Measurements from ENCODE around the gene C11orf21. TPM values are rescaled to one million over a fixed set of nuclear protein-coding genes. Genes with fewer than 3 reads are reported as not detected.
A peak's percentile ranks its signal among the peaks of the same experiment; 100 is the strongest.

Gene C11orf21
- total RNA-seq, 4 donors from 2014 or later, result 1.1 to 2.8 (median 1.2) TPM

- TF ChIP-seq CTCF (IDR thresholded peaks at IDR 0.05), result no peak
- DNase-seq (ENCODE audit: low spot score) (no peak), ATAC-seq (ENCODE audit: low FRiP score) (no peak)
Observed at GRCh38 chr11:2320568-2321310, 19.0 kb upstream of the C11orf21 start.

DNA sequence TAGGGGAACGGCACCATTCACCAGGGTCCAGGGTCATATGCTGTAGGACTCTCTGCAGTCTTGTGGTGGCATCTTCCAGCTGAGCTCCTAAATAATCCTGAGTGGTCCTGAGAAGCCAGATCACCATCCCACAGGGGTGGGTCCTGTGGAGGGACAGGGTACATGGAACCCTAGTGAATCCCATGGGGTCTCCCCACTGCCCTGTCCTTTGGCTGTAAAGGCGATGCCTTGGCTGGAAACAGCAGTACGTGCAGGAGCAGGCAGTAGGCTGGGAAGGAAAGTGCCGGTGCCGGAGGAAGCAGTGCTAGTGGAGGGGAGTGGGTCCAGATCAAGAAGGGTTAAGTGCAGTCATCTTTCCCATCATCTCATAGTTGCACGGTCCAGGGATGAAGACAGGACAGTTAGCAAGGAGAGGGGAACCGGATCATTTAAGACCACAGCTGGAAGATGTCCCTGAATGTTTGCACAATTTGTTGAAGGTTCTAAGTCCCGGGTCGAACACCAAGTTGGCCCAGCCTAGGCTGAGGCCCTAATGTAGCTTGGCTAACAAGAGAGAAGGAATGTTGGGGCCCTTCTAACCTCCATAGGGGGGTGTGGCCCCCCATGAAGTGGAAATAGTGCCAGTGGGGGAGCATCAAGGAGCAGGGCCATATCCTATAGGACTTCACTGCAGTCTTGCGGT, 18.2 kb upstream of the C11orf21 start:
- no peak for TF ChIP-seq CTCF (IDR thresholded peaks at IDR 0.05)
- ATAC-seq (ENCODE audit: low FRiP score) (no peak), DNase-seq (ENCODE audit: low spot score) (no peak)

DNA sequence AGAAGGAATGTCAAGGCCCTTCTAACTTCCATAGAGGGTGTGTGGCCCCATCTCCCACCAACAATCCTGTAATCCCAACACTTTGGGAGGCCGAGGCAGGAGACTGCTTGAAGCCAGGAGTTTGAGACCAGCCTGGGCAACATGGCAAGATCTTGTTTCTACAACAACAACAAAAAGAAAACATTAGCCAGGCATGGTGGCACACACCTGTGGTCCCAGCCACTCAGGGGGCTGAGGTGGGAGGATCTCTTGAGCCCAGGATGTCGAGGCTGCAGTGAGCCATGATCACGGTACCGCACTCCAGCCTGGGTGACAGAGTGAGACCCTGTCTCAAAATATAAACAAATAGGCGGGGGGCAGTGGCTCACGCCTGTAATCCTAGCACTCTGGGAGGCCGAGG, 17.0 kb upstream of the C11orf21 start:
- ATAC-seq (ENCODE audit: low FRiP score), result no peak
- no peak for TF ChIP-seq CTCF (IDR thresholded peaks at IDR 0.05)
- peak; percentile 21 for DNase-seq (ENCODE audit: low spot score)

- no peak for TF ChIP-seq CTCF (IDR thresholded peaks at IDR 0.05)
- peak; percentile 6 for DNase-seq (ENCODE audit: low spot score)
Observed at GRCh38 chr11:2318123-2318522, 16.4 kb upstream of the C11orf21 start.

GRCh38 chr11:2317354-2318050, 15.8 kb upstream of the C11orf21 start:
- TF ChIP-seq CTCF (IDR thresholded peaks at IDR 0.05), result no peak
- DNase-seq (ENCODE audit: low spot score) (peak; percentile 13), ATAC-seq (ENCODE audit: low FRiP score) (no peak)

More at GRCh38 chr11:2318123-2318522, 16.4 kb upstream of the C11orf21 start:
- no peak for ATAC-seq (ENCODE audit: low FRiP score)

GRCh38 chr11:2316963-2317244, 15.2 kb upstream of the C11orf21 start:
- ATAC-seq (ENCODE audit: low FRiP score) (no peak), DNase-seq (ENCODE audit: low spot score) (no peak)
- TF ChIP-seq CTCF (IDR thresholded peaks at IDR 0.05), result no peak

All from omental fat pad (tissue), 4 donors.